ENCODE data around the gene SH3RF2.

- no peak for TF ChIP-seq EZH2 (IDR thresholded peaks at IDR 0.05)
- TF ChIP-seq POLR2AphosphoS5 (IDR thresholded peaks at IDR 0.05; ENCODE audit: borderline replicate concordance, low read depth, low read length), result no peak
Observed at GRCh38 chr5:146082798-146083197, 146.4 kb downstream of the SH3RF2 start.
